Coronary artery (tissue), 2 donors: ENCODE data around the gene MARCHF3.
"Not testable (repeated sequence)": the region's sequence is repeated elsewhere in the genome, so short reads cannot be mapped to it uniquely, and the experiment has no call there.

ENCODE experiments used
- DNase-seq: peaks from one replicate; pipeline ENCODE4 v3.0.0-alpha.2; 2017; ENCODE audit warnings: low spot score
- H3K27ac ChIP-seq, 2 donors: fragments of 200-600 bp; sonication (generic); one replicate each; pipeline ENCODE4 v1.5.1; 2016 to 2019
- H3K4me3 ChIP-seq: fragments of 200-600 bp; sonication (generic); 2 replicates; pipeline ENCODE4 v1.5.1; 2016; ENCODE audit warnings: mild to moderate bottlenecking, moderate library complexity
- CTCF ChIP-seq: fragments of 200-600 bp; sonication (generic); IDR thresholded peaks from one replicate; pipeline ENCODE4 v1.5.1; 2019; ENCODE audit warnings: antibody characterized with exemption

The MARCHF3 gene

GRCh38 chr5:127061537-127061936 is 31.2 kb upstream of the MARCHF3 start:
- no peak for DNase-seq
- H3K4me3 ChIP-seq, result no peak overlapping the region
- H3K27ac ChIP-seq, result no peak overlapping the region
- no peak for TF ChIP-seq CTCF

GRCh38 chr5:127060470-127060985 is 30.2 kb upstream of the MARCHF3 start:
- H3K27ac ChIP-seq, result no peak overlapping the region
- no peak for TF ChIP-seq CTCF
- no peak overlapping the region for H3K4me3 ChIP-seq
- DNase-seq, result no peak

GRCh38 chr5:127056896-127057295 is 26.5 kb upstream of the MARCHF3 start:
- Histone ChIP-seq H3K27ac (no peak overlapping the region), H3K4me3 (no peak overlapping the region)
- DNase-seq, result no peak
- TF ChIP-seq CTCF, result no peak

GRCh38 chr5:127055880-127056653 is 25.7 kb upstream of the MARCHF3 start:
- no peak overlapping the region for H3K27ac ChIP-seq
- DNase-seq, result no peak
- no peak overlapping the region for H3K4me3 ChIP-seq
- no peak for TF ChIP-seq CTCF

- H3K4me3 ChIP-seq, DNase-seq, H3K27ac ChIP-seq: not testable (repeated sequence)
Measured at GRCh38 chr5:127053551-127053950, 23.2 kb upstream of the MARCHF3 start.

- Histone ChIP-seq H3K4me3 (no peak overlapping the region), H3K27ac (no peak overlapping the region)
- no peak for TF ChIP-seq CTCF
- no peak for DNase-seq
Measured at GRCh38 chr5:127053049-127053448, 22.7 kb upstream of the MARCHF3 start.

GRCh38 chr5:127051591-127051990 is 21.2 kb upstream of the MARCHF3 start:
- no peak overlapping the region for H3K4me3 ChIP-seq
- no peak overlapping the region for H3K27ac ChIP-seq
- TF ChIP-seq CTCF, result no peak
- DNase-seq, result no peak
